Ramos (cell line): ENCODE results near the gene NAA16.
"Not testable (repeated sequence)": the region's sequence is repeated elsewhere in the genome, so short reads cannot be mapped to it uniquely, and the experiment has no call there.

Source experiments
- in situ Hi-C: fragments of 300-500 bp; cut with MboI; formaldehyde crosslinking; loops from one replicate; pipeline ENCODE4 v1.14.3; 2022; ENCODE audit warnings: low sequenced_read_pairs; ENCODE audit not compliant: unreplicated experiment

Gene NAA16

DNA sequence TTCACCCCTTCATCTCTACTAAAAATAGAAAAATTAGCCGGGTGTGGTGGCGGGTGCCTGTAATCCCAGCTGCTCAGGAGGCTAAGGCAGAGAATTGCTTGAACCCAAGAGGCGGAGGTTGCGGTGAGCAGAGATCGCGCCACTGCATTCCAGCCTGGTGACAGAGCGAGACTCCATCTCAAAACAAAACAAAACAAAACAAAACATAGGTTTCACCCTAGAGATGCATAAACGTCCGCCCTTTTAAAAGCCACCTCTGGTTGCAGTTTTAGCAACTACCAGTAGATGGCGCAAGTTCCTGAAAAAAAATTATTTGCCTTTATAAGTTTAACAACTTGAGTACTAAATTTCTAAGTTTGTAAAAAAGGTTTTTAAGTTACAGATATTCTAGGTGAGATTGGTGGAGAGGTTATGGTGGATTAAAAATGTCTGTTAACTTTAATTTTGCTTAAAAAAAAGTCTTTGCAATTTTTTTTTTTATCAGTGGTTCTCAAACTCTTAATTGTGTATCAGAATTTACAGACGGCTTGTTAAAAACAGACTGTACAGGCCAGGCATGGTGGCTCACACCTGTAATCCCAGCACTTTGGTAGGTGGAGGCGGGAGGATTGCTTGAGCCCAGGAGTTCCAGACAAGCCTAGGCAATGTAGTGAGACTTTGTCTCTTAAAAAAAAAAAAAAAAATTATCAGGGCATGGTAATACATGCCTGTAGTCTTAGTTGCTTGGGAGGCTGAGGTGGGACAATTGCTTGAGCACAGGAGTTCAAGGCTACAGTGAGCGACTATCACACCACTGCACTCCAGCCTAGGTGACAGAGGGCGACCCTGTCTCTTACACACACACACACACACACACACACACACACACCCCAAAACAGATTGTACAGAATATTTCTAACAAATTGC lies 42.1 kb downstream of the NAA16 start:
- in situ Hi-C loops: no loop called here

GRCh38 chr13:41354416-41354815 lies 43.3 kb downstream of the NAA16 start:
- in situ Hi-C loops: no loop called here

DNA sequence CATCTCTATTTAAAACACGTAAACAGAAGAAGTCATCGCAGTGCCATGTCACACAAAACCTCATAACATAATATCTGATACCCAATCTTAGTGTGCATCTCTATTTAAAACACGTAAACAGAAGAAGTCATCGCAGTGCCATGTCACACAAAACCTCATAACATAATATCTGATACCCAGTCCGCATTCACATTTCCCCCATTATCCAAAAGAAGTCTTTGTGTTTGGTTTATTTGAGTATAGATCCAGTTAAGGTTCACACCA lies 45.2 kb downstream of the NAA16 start:
- in situ Hi-C loops: not testable (repeated sequence)

DNA sequence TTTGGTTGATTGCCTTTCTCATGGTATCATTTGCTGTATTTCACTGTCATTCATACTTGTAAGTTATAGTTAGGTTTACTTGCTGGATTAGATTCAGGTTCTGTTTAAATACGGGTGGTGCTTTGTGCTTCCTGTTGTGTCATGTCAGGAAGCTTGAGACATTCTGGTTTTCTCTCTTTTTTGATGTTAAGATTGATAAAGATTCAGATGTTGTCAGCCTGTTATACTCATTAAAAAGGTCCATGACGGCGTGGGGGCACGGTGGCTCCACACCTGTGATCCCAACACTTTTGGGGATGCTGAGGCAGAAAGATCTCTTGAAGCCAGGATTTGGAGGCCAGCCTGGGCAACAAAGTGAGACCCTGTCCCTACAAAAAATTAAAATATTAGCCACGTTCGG lies 45.7 kb downstream of the NAA16 start:
- in situ Hi-C loops: no loop called here

GRCh38 chr13:41361491-41361890 lies 50.4 kb downstream of the NAA16 start:
- in situ Hi-C loops: no loop called here

DNA sequence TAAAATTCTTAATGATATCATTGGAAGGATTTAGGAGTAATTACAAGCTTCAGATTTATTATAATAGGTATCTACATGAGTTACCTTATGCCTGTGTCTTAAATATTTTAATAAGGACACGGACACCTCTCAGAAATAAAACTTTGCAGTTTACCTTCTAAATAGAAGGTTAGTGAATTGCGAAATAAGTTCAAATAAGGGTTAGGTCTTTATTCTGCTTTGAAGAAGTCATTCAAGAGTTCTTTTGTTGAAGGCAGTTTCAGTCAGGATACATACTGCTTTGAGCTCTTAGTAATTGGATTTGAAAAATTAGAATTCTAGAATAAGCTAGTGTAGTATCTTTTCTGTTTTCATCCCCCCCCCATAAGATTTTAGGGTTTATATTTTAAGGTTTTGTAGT lies 53.0 kb downstream of the NAA16 start:
- in situ Hi-C loops: no loop called here

GRCh38 chr13:41365631-41366030 lies 54.6 kb downstream of the NAA16 start:
- in situ Hi-C loops: no loop called here

- in situ Hi-C loops: no loop called here
Observed at GRCh38 chr13:41370736-41371135, 59.7 kb downstream of the NAA16 start.

DNA sequence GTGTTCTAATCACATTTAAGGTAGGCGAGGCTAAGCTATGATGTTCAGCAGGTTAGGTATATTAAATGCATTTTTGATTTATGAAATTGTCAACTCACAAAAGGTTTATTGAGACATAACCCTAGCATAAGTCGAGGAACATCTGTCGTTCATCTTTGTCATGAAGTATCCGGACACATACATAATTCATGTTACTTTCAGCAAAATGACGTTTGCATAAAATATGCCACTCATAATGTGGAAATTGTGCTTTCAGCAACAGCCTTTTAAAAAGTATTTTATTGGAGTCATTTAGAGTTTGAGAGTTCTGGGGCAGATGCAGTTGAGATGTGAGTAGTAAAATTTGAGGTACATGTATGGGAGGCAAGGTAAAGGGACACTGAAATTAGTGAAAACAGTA lies 66.4 kb downstream of the NAA16 start:
- in situ Hi-C loops: loop anchor here (25.0 kb wide), 1 partner anchor 735 kb away; no protein-coding TSS in a partner anchor

GRCh38 chr13:41382431-41382830 lies 71.4 kb downstream of the NAA16 start:
- in situ Hi-C loops: loop anchor here (10.0 to 25.0 kb wide), 2 partner anchors 272 to 730 kb away; no protein-coding TSS in a partner anchor

DNA sequence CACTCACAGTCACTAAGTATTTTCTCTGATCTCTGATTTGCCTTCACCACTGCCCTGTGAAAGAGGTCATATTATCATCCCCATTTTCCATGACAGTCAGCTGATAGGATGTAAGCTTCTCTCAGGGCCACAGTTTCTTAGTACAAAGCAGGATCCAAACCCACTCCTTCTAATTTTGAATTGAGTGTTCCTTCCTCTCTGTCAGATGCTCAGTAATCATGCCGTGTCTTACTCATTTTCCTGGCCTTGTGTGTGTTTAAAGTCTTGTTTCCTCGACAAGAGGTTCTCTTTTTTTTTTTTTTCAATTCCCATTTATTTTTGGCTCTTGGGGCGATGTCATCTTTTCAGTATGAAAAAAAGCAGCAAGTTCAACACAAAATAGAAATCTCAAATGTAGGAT lies 72.3 kb downstream of the NAA16 start:
- in situ Hi-C loops: loop anchor here (10.0 to 25.0 kb wide), 2 partner anchors 271 to 729 kb away; no protein-coding TSS in a partner anchor

DNA sequence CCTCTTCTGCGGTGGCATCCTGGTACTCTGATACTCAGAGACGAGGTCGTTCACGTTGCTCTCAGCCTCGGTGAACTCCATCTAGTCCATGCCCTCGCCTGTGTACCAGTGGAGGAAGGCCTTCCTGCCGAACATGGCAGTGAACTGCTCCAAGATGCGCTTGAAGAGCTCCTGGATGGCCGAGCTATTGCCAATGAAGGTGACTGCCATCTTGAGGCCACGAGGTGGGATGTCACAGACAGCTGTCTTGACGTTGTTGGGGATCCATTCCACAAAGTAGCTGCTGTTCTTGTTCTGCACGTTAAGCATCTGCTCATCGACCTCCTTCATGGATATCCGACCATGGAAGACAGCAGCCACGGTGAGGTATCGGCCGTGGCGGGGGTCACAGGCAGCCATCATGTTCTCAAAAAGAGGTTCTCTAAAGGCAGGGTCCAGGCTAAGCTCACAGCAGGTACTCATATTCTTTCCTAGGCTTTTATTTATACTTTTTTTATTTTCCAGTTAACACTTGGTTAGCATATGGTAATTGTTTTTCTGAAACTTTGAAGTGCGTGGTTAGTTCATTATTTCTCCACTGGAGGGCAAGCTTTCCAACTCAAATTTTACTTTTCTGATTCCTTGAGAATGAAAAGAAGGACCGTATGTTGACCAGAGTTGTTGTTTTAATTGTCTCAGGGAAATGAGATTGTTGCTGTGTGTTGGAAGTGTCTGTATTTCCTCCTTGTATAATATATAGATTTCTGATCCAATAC lies 73.9 kb downstream of the NAA16 start:
- in situ Hi-C loops: loop anchor here (10.0 to 25.0 kb wide), 2 partner anchors 270 to 727 kb away; no protein-coding TSS in a partner anchor

- in situ Hi-C loops: loop anchor here (10.0 to 25.0 kb wide), 2 partner anchors 269 to 726 kb away; no protein-coding TSS in a partner anchor
Observed at GRCh38 chr13:41386211-41386610, 75.1 kb downstream of the NAA16 start.

- in situ Hi-C loops: loop anchor here (10.0 to 25.0 kb wide), 2 partner anchors 267 to 725 kb away; no protein-coding TSS in a partner anchor
Observed at GRCh38 chr13:41387576-41387975, 76.5 kb downstream of the NAA16 start.

DNA sequence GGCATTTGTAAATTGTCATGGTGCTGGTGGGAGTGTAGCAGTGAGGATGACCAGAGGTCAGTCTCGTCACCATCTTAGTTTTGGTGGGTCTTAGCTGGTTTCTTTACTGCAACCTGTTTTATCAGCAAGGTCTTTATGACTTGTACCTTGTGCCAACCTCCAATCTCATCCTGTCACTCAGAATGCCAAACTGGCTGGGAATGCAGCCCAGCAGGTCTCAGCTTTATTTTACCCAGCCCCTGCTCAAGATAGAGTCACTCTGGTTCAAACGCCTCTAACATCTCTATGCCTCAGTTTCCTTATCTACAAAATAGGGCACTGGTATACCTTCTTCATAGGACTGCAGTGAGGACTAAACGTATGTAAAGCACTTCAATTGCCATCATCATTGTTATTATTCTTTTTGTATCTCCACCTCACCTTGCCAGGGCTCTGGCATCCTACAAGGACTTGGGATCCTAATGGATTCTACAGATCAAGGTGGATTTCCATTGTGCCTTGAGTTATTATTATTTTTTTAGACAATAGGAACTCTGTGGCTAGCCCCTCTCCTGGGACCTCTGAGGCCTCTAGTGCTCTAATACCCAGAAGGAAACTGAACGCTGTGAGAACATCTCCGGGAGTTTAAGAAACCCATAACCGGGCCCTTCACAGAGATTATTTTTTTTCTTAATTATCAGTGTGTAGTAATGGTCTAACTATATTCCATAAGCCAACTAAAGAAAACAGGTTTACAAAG lies 77.2 kb downstream of the NAA16 start:
- in situ Hi-C loops: loop anchor here (10.0 to 25.0 kb wide), 2 partner anchors 266 to 724 kb away; no protein-coding TSS in a partner anchor

DNA sequence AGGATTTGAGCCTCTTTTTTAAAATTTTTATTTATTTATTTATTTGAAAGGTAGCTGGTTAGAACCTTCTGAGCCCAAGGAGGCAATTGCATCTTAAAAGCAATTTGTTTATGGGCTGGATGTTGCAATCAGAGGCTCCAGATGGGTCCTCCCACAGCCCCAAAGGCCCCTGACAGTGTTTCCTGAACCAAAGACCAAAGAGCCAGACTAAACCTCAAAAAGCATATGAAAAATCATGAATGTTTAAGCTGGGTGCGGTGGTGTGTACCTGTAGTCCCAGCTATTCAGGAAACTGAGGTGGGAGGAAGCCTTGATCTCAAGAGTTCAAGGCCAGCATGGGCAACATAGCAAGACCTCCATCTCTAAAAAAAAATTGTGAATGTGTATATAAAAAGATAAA lies 78.5 kb downstream of the NAA16 start:
- in situ Hi-C loops: loop anchor here (10.0 to 25.0 kb wide), 2 partner anchors 265 to 723 kb away; no protein-coding TSS in a partner anchor

GRCh38 chr13:41394166-41394565 lies 83.1 kb downstream of the NAA16 start:
- in situ Hi-C loops: loop anchor here (25.0 kb wide), 1 partner anchor 718 kb away; no protein-coding TSS in a partner anchor

DNA sequence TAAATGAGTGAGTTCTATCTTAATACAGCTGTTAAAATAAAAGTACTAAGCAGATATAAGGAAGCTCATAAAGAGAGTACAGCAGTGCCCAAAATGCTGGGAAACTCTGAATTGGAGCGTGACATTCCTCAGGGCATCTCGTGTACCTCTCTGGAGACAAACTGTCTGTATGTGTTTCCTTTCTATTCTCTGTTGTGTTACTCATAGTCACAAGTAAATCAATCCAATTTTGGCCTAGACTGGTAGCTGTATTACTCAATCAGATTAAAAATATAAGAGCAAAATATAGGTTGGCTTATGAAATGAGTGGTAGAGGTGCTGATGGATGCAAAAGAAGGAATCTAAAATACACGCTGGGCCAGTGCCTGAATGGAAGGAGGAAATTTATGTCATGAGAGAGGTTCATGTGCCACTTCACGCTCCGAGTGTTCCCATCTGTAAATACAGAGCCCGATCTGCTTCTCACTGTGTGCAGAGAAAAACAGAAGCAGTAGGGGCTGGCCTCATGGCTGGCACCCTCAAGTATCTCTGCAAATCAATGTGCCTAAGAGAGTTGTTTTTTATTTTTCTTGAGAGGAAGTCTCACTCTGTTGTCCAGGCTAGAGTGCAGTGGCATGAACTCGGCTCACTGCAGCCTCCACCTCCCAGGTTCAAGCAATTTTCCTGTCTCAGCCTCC lies 87.6 kb downstream of the NAA16 start:
- in situ Hi-C loops: loop anchor here (25.0 kb wide), 1 partner anchor 714 kb away; no protein-coding TSS in a partner anchor

DNA sequence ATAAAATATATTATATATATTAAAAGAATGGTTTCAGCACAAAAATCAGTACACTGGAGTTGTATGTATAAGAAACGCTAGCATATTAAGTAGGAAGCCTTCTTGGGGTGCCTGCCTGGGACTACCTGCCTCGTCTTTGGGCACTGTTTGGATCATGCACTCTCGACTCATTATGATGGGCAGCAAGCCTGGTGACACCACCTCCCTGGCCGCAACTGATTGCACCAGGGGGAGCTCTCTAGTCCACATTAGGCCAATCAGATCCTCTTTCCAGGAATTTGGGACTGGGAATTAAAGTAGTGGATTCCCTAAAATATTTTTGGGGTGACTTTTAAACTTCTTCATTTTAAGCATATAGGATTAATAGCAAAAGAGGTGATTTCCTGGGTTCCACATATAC lies 90.3 kb downstream of the NAA16 start:
- in situ Hi-C loops: no loop called here
